CD14-positive monocyte (primary cell): ENCODE data around the gene ZNF789. TPM values are rescaled to one million over a fixed set of nuclear protein-coding genes. Genes with fewer than 3 reads are reported as not detected.

Experiments
- DNase-seq, 3 donors: peaks; one replicate each; pipeline ENCODE4 v3.0.0-alpha.2; 2011 to 2022
- H2AFZ ChIP-seq: 2 replicates; pipeline ENCODE4 v1.6.0; 2012; ENCODE audit warnings: mild to moderate bottlenecking, low read depth, low read length, inconsistent platforms; ENCODE audit not compliant: insufficient read depth, poor library complexity, severe bottlenecking
- H3K27ac ChIP-seq, 2 donors: 1 replicate in 1 of 2; 2 replicates in 1 of 2; pipeline ENCODE4 v1.5.1; 2012 to 2013; ENCODE audit warnings: low read length in 2 of 2, control low read depth in 1 of 2, inconsistent platforms in 1 of 2, low read depth in 1 of 2, mild to moderate bottlenecking in 1 of 2
- H3K27me3 ChIP-seq, 2 donors: one replicate each; pipeline versions ENCODE4 v1.6.0 to v1.6.1; 2011 to 2013; ENCODE audit warnings: low read length in 2 of 2; ENCODE audit not compliant: control insufficient read depth in 2 of 2, insufficient read depth in 2 of 2
- H3K36me3 ChIP-seq, 2 donors: replicated peaks in 1 of 2; 1 replicate in 1 of 2; 2 replicates in 1 of 2; pipeline versions ENCODE4 v1.5.1 to v1.6.1; 2012 to 2013; ENCODE audit warnings: low read length in 2 of 2, control low read depth in 1 of 2, inconsistent platforms in 1 of 2, mild to moderate bottlenecking in 1 of 2; ENCODE audit not compliant: insufficient read depth in 2 of 2, control insufficient read depth in 1 of 2
- H3K4me1 ChIP-seq, 2 donors: 1 replicate in 1 of 2; 2 replicates in 1 of 2; pipeline versions ENCODE4 v1.5.1 to v1.6.1; 2012 to 2013; ENCODE audit warnings: low read length in 2 of 2, control low read depth in 1 of 2, inconsistent platforms in 1 of 2, mild to moderate bottlenecking in 1 of 2, moderate library complexity in 1 of 2; ENCODE audit not compliant: insufficient read depth in 2 of 2, control insufficient read depth in 1 of 2
- H3K4me2 ChIP-seq: replicated peaks from 2 replicates; pipeline ENCODE3; 2012; ENCODE audit warnings: low read length, moderate library complexity, mild to moderate bottlenecking; ENCODE audit not compliant: poor library complexity, severe bottlenecking; ENCODE audit errors: extremely low read depth
- H3K4me3 ChIP-seq, 3 experiments: fragments of 200-600 bp in 1 of 3; sonication (generic) in 1 of 3; replicated peaks in 1 of 3; 1 replicate in 2 of 3; 2 replicates in 1 of 3; pipeline ENCODE4 v1.5.1; 2011 to 2013; ENCODE audit warnings: low read length in 3 of 3, mild to moderate bottlenecking in 3 of 3, control low read depth in 2 of 3, low read depth in 2 of 3, inconsistent platforms in 1 of 3, moderate library complexity in 1 of 3
- H3K79me2 ChIP-seq: 2 replicates; pipeline ENCODE4 v1.6.0; 2012; ENCODE audit warnings: mild to moderate bottlenecking, control low read depth, inconsistent platforms, low read length, moderate library complexity; ENCODE audit not compliant: insufficient read depth
- H3K9ac ChIP-seq: 2 replicates; pipeline ENCODE4 v1.6.0; 2017; ENCODE audit warnings: low read length, mild to moderate bottlenecking; ENCODE audit not compliant: insufficient read depth, poor library complexity, severe bottlenecking
- H3K9me3 ChIP-seq, 2 donors: replicated peaks in 1 of 2; 1 replicate in 1 of 2; 2 replicates in 1 of 2; pipeline versions ENCODE4 v1.5.1 to v1.6.1; 2012 to 2013; ENCODE audit warnings: low read length in 2 of 2, control low read depth in 1 of 2; ENCODE audit not compliant: control insufficient read depth in 1 of 2, insufficient read depth in 1 of 2
- H4K20me1 ChIP-seq: 2 replicates; pipeline ENCODE4 v1.6.0; 2012; ENCODE audit warnings: mild to moderate bottlenecking, low read length, control low read depth, moderate library complexity; ENCODE audit not compliant: insufficient read depth
- H3K27ac Mint-ChIP-seq, 7 donors: one replicate each; pipeline ENCODE4 v1.8.0; 2020; ENCODE audit warnings: mild to moderate bottlenecking in 7 of 7, mixed read lengths in 7 of 7, moderate library complexity in 6 of 7, inconsistent platforms in 2 of 7
- H3K27me3 Mint-ChIP-seq, 3 donors: one replicate each; pipeline ENCODE4 v1.8.0; 2021 to 2022; ENCODE audit warnings: low read depth in 3 of 3, mild to moderate bottlenecking in 3 of 3, mixed read lengths in 3 of 3, moderate library complexity in 3 of 3, inconsistent platforms in 1 of 3
- H3K36me3 Mint-ChIP-seq, 2 donors: one replicate each; pipeline ENCODE4 v1.8.0; 2020; ENCODE audit warnings: mixed read lengths in 2 of 2, inconsistent platforms in 1 of 2, mild to moderate bottlenecking in 1 of 2
- H3K4me1 Mint-ChIP-seq: one replicate; pipeline ENCODE4 v1.8.0; 2020; ENCODE audit warnings: mild to moderate bottlenecking, mixed read lengths
- H3K4me3 Mint-ChIP-seq, 2 donors: one replicate each; pipeline ENCODE4 v1.8.0; 2020; ENCODE audit warnings: mild to moderate bottlenecking in 2 of 2, mixed read lengths in 2 of 2, moderate library complexity in 1 of 2
- H3K9me3 Mint-ChIP-seq, 7 donors: one replicate each; pipeline ENCODE4 v1.8.0; 2020 to 2022; ENCODE audit warnings: mixed read lengths in 7 of 7, mild to moderate bottlenecking in 6 of 7, moderate library complexity in 6 of 7, inconsistent platforms in 2 of 7
- CTCF ChIP-seq: fragments of 200-600 bp; IDR thresholded peaks from one replicate; pipeline ENCODE4 v1.8.0; 2022; ENCODE audit warnings: antibody characterized with exemption, mild to moderate bottlenecking
- WGBS: methylation state at CpG from one replicate; pipeline ENCODE4 v1.1.5; 2013; ENCODE audit warnings: missing lambda C conversion rate; ENCODE audit not compliant: insufficient coverage; 5-methylcytosine and 5-hydroxymethylcytosine counted together
- intact Hi-C, 2 donors: fragments of 100-400 bp; cut with micrococcal nuclease; formaldehyde crosslinking; loops; one replicate each; pipeline versions ENCODE4 v1.15.0 to v1.15.1; 2023
- polyA plus RNA-seq, 3 donors: library from polyadenylated mRNA; depleted of rRNA in 1 of 3; unstranded in 2 of 3; stranded (reverse) in 1 of 3; fragments of 300-500 nt in 2 of 3; fragments of >200 nt in 1 of 3; fragmentation: Illumina TruSeq in 2 of 3; gene quantifications; 1 replicate in 2 of 3; 2 replicates in 1 of 3; pipeline ENCODE4 v1.2.3, GENCODE V29; 2012 to 2021

ZNF789 gene
- polyA plus RNA-seq, 3 donors = 1.8 to 10.4 (median 2.5) TPM

DNA sequence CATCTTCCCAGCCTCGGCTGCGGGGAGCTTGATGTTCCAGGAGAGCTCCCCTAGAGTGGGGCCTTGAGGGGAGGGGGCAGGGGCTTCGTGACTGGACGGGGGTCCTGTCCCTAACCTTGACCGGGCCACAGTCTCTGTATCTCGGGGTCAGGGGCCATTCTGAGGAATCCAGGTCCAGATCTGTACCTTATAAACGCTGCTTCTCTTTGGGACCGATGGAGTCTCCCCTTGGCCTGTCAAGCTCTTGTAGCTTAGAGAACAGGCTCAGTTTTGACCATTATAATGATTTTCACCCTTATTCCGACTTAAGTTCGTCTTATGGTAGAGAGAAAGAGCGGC, 32.6 kb downstream of the ZNF789 start:
- H3K9ac ChIP-seq = peak overlapping the region; percentile 81
- no peaks in the 10 kb centered on the region for H4K20me1 ChIP-seq
- peak overlapping the region; percentile 83 to 96 (median 91) for H3K4me3 ChIP-seq
- TF ChIP-seq CTCF = no peak
- no peak for DNase-seq
- peak overlapping the region; percentile 98 for H3K4me2 ChIP-seq
- peaks cover 21% of the 10 kb centered on the region for H3K4me1 Mint-ChIP-seq
- H3K4me3 Mint-ChIP-seq = peak overlapping the region; percentile 94 to 99
- peaks cover 0 to 2% (median 0%) of the 10 kb centered on the region in 7 donors for H3K9me3 Mint-ChIP-seq
- peaks cover 55% of the 10 kb centered on the region for H3K79me2 ChIP-seq
- peaks cover 2 to 5% of the 10 kb centered on the region in 2 donors for H3K36me3 Mint-ChIP-seq
- H3K36me3 ChIP-seq = peaks cover 0 to 3% of the 10 kb centered on the region in 2 donors
- H3K27me3 Mint-ChIP-seq = peaks cover 0 to 2% (median 0%) of the 10 kb centered on the region in 3 donors
- intact Hi-C loops = loop anchor here (2.0 to 10.0 kb wide), 3 partner anchors 38 to 100 kb away; partner anchors contain the start of genes ZNF655 (in 2 of the 2), ATP5MF (in 1 of the 2), BUD31 (in 1 of the 2) and PDAP1 (in 1 of the 2)
- peak overlapping the region; percentile 91 to 99 (median 98) for H3K27ac Mint-ChIP-seq
- 0% methylated on average over 5 of the region's 11 CpGs for WGBS
- peak overlapping the region; percentile 79 to 91 for H3K27ac ChIP-seq
- peak overlapping the region; percentile 91 for H2AFZ ChIP-seq
- H3K4me1 ChIP-seq = peaks cover 29 to 30% of the 10 kb centered on the region in 2 donors
- H3K27me3 ChIP-seq = no peaks in the 10 kb centered on the region
- H3K9me3 ChIP-seq = no peaks in the 10 kb centered on the region

DNA sequence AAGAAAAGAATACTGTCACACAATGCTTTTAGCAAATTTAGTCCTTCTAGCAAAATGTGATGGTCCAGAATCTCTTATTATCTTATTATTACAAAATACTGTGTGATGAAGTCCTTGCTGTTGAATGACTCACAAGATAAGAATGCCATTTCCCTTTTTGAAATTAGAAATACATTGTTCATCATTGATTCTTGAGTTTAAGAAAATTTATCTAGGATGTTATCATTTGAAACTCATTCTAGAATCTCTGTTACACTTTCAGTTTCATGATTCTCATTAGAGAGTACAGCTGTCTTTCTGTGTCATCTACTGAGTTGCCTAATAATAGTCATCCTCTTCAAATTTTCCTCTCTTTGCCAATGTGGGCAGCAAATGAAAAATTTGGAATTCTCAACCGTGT, 41.4 kb downstream of the ZNF789 start:
- Histone ChIP-seq H3K27me3 (no peaks in the 10 kb centered on the region), H3K4me3 (no peak overlapping the region), H3K4me2 (no peak overlapping the region), H3K9me3 (no peaks in the 10 kb centered on the region), H3K9ac (no peak overlapping the region), H3K27ac (peak overlapping the region in 1 of 2 donors; percentile 14), H2AFZ (no peak overlapping the region), H4K20me1 (no peaks in the 10 kb centered on the region), H3K79me2 (peaks cover 16% of the 10 kb centered on the region), H3K4me1 (no peaks in the 10 kb centered on the region), H3K36me3 (peaks cover 48 to 60% of the 10 kb centered on the region in 2 donors)
- no peak for TF ChIP-seq CTCF
- DNase-seq = no peak
- WGBS = 100% methylated on average over 1 of the region's 1 CpG
- intact Hi-C loops = no loop called here
- H3K36me3 Mint-ChIP-seq = peaks cover 56 to 81% of the 10 kb centered on the region in 2 donors
- peaks cover 0 to 2% (median 0%) of the 10 kb centered on the region in 3 donors for H3K27me3 Mint-ChIP-seq
- no peaks in the 10 kb centered on the region for H3K9me3 Mint-ChIP-seq
- H3K27ac Mint-ChIP-seq = no peak overlapping the region
- H3K4me1 Mint-ChIP-seq = peaks cover 5% of the 10 kb centered on the region
- no peak overlapping the region for H3K4me3 Mint-ChIP-seq
